HG02981 (cell line): ENCODE results near the gene TXNIP.
A peak's percentile ranks its signal among the peaks of the same experiment; 100 is the strongest.

Source experiments
- ATAC-seq: cut with Tn5 transposase; IDR thresholded peaks from one replicate; pipeline ENCODE4 v1.9.1; 2021; ENCODE audit warnings: mild to moderate bottlenecking, moderate library complexity; ENCODE audit not compliant: unreplicated experiment

TXNIP gene

DNA sequence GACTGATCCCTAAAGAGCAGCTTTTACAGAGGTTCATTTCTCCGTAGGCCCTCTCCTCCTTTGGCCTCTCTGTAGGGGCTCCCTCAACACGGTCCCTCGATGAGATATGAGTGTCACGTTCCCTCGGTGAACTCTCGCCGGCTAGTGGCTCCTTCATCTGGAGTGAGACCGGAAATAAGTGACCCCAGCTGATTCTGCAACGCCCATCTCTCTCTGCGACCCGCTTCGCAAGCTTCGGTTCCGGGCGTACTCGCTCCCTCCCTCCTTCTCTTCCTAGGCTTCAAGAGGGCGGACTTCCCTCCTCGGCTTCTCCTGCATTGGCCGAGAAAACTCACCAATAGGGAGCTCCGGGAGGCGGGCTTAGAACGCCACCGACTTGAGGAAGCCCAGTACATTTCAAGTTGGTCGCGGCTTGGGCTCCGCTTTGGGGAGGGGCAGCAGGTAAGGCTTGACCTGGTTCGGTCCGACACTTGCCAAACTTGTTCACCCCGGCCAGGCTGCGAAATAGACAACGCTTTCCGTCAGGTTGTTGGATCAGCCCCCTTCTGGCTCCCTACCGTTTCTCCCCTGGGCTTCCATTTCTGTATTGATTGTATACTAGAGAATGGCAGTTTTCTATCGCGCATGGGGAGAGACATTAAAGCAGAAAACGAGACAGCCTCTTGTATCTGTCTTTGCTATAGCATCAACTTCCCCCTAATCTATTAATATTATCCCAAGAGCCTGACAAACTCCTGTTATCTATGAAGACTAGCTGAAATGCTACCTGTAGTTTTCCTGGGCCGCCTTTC lies 31.9 kb downstream of the TXNIP start, which contains the start of the genes ANKRD34A and POLR3GL:
Gene ANKRD34A, minus strand, starts transcription at position 248 of the 791 bp plus-strand sequence. CDS start 2,816 bp downstream, outside the sequence.
Gene POLR3GL, plus strand, starts transcription at position 363 of the 791 bp plus-strand sequence. CDS start 10,176 bp downstream, outside the sequence.
- peak; percentile 85 for ATAC-seq

- no peak for ATAC-seq
Measured at GRCh38 chr1:145963265-145964019, 32.9 kb downstream of the TXNIP start.

- ATAC-seq, result no peak
Measured at GRCh38 chr1:145962157-145963102, 33.9 kb downstream of the TXNIP start.

GRCh38 chr1:145961425-145962156 lies 34.8 kb downstream of the TXNIP start:
- ATAC-seq, result no peak

- no peak for ATAC-seq
Measured at GRCh38 chr1:145961109-145961424, 35.3 kb downstream of the TXNIP start.

- ATAC-seq, result no peak
Measured at GRCh38 chr1:145960468-145961108, 35.8 kb downstream of the TXNIP start.

DNA sequence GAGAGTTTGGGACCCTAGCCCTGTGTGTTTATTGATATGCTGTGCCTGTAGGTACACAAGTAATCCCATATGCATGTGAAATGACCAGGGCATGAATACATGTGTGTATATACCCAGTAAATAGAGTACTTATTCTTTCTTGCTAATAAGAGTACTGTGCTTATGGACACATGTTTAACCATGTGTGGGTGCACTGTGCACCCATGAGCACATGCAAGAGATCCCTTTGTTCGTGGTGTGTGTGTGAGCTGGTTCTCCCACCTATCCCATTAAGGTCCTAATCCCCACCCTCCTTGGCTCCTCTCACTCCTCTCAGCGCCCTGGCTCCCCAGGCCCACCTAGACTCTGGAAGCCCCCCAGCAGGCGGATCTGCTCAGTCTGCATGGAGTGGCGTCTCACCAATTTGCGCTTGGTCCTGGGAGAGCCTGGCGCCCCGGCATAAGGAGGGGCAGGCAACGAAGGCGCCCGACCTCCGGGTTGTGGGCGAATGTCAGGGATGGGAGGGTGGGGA lies 36.4 kb downstream of the TXNIP start:
- no peak for ATAC-seq

DNA sequence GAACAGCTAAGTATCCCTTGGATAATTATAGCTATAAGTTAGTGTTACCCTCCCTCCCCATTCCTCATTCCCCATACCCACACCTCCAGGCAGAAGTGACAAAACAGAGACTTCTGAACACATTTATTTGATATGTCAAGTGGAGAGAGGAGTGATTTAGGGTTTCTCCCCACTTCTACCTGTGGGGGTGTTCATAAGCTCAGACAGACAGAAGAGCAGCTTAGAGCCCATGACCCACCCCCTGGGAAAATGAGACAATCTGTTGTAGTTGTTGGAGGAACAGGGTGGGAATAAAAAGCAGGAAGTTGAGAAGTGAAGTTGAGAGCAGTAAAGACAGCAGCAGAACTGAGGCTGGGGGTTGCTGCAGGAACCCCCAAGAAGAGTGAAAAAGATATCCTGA lies 37.0 kb downstream of the TXNIP start:
- no peak for ATAC-seq

DNA sequence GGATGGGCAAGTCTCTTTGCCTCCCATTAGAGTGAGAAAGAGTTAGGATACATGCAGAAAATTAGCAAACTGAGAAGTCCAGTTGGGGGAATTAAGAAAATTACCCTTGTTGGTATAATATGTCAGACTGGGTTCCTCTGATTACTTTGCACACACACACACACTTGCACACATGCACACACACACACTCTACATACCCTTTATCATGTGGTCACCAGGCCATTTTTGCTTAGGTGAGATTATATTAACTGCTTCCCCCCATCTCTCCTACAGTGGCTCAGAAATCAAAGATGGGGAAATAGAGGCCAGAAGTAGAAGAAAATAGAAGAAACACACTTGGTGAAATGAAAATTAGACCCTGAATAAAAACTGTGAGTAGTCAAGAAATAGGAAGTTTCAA lies 37.6 kb downstream of the TXNIP start:
- ATAC-seq, result no peak

GRCh38 chr1:145957443-145958319 lies 38.7 kb downstream of the TXNIP start, which contains the start of gene LIX1L:
Gene LIX1L (minus strand): TSS chr1:145958017. CDS start chr1:145957927, 90 bp downstream.
- peak; percentile 85 for ATAC-seq

DNA sequence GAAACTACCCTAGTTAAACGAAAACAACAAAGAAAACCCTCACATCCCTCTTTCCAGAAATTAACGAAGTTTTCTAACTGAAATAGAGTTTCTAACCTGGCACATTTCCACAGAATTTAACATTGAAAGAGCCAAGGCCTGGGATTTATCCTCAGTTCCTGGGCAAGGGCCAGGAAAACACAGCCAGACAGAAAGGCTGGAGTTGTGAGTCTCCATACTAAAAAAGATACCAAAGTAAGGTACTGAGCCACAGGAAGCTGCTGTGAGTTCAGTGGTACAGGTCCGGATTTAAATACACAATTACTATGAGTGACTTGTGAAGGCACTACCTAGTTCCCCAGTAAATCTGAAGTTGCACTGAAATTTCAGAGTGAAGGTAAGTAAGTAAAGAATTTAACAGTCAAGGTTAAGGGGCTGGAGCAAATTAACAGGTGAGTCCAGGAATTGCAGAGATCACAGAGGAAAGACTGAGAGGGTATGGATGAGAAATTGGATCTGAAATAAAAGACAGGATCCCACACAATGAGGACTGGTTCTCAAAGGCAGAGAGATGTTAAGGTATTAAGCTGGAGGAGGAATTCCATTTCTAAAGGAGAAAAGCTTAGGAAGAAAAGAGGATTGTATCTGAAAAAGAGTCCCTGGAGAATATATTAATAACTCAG lies 39.5 kb downstream of the TXNIP start:
- no peak for ATAC-seq

DNA sequence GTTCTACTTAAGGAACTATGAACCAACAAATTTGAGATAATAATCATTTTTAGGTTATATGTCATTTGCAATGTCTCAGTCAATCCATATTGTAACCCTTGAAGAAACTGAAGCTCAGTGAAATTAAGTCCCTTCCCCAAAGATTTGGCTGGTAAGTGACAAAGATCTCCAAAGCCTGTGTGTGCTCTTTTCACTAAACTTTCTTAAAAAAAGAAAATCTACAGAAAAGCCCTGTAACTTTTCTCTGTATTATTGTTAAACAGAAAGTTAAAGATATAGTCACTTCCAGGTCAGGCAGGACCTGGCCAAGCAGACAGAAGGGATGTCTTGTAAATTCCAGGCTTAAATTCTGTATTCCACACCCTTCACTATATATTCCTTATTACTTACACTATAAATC lies 40.0 kb downstream of the TXNIP start:
- ATAC-seq, result no peak

DNA sequence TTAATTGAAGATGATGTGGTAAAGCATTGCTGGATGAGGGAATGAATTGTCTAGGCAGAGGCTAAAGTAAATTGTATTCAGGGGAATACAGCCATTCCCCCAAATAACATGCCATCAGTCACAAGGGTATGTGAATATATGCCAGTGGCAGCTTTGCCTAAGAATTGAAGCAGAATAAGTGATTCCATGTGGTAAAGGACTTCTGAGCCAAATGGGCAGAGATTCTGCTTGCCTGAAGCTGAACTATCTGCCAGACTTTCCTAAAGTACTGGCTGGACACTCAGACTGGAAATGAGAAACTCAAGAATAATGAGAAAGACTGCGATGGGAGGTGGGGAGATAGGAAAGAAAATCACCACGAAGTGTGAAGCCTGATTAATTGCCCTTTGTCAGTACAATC lies 40.9 kb downstream of the TXNIP start:
- ATAC-seq, result no peak

DNA sequence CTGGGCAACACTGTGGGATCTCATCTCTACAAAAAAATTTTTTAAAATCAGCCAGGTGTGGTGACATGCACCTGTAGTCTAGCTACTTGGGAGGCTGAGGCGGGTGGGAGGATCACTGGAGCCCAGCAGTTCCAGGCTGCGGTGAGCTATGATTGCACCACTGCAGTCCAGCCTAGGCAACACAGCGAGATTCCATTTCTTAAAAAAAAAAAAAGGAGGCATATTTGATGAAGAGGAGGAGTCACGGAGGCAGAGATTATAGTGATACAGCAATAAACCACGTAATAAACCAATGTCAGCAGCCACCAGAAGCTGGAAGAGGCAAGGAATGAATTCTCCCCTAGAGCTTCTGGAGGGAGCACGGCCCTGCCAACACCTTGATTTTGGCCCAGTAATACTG lies 42.5 kb downstream of the TXNIP start:
- ATAC-seq, result no peak

DNA sequence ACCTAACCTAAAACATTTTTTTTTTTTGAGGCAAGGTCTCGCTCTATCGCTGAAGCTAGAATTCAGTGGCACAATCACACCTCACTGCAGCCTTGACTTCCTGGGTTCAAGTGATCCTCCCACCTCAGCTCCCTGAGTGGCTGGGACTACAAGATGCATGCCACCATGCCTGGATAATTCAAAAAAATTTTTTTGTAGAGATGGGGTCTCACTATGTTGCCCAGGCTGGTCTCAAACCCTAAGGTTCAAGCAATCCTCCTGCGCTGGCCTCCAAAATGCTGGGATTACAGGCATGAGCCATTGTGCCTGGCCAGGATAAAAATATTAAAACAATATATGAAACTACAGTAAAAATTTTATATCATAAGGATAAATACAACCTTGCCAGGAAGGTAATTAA lies 43.5 kb downstream of the TXNIP start:
- ATAC-seq, result no peak

- ATAC-seq, result no peak
Measured at GRCh38 chr1:145951526-145951925, 44.9 kb downstream of the TXNIP start.

GRCh38 chr1:145949219-145949618 lies 47.2 kb downstream of the TXNIP start:
- ATAC-seq, result no peak

DNA sequence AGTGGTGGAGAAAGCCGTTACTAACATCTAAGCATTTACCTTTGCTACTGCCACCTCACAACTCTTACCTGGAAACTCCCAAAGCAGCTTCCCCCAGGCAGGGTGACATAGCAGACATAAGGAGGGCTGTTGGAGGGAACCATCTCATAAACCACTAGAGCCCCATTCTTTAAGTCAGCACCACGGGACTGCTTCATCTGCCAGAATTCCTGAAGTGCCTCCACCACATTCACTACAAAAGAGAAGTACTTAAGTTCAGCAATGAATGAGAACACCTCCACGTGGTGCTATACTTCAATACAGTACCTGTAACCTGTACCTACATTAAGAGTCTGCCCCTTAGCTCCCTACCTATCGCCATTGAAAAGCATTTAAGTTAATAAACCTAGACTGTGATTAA lies 48.8 kb downstream of the TXNIP start:
- ATAC-seq, result no peak
